EH (cell line): ENCODE data around the gene TXNRD2.

Experiments
- DNase-seq: peaks from one replicate; pipeline ENCODE4 v3.0.0-alpha.2; 2015; ENCODE audit warnings: low read depth

Gene TXNRD2

DNA sequence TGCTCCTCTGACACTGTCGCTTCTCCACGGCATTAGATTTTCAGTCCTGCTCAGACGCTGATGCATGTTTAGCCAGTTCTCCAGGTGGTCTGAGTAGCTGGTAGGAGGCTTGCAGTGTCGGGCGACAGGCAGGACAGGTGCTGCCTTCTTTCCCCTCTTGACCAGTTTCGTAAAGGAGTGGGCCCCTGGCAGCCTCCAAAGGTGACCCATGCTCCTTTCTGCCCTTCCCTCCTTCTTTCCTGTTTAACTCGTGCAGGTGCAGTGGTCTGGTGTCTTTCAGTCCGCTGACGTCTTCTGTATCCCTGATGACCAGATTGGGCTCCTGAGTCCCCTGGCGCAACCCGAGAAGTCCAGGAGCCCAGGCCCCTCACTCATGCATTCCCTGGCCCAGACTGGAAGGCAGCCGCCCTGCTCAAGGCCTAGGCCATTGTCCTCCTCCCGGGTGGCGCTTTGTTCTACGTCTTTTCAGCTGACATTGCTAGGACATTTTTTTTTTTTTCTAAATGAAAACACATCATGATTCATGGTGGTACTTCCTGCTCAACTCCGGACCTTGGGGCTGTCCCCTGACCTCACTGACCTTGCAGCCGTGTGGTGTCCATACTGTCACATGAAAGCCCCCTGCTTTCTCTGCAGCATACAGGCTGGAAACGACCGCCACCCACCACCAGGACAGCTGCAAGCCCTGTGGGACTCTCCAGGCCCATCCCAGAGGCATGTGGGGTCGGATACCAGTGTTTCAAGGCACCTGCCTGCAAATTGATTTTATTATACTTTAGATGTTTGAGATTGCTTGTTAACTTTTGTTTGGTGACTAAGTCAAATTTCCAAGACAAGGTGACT lies 25.5 kb upstream of the TXNRD2 start:
- DNase-seq = no peak

GRCh38 chr22:19965771-19966709 lies 24.4 kb upstream of the TXNRD2 start:
- DNase-seq = no peak

DNA sequence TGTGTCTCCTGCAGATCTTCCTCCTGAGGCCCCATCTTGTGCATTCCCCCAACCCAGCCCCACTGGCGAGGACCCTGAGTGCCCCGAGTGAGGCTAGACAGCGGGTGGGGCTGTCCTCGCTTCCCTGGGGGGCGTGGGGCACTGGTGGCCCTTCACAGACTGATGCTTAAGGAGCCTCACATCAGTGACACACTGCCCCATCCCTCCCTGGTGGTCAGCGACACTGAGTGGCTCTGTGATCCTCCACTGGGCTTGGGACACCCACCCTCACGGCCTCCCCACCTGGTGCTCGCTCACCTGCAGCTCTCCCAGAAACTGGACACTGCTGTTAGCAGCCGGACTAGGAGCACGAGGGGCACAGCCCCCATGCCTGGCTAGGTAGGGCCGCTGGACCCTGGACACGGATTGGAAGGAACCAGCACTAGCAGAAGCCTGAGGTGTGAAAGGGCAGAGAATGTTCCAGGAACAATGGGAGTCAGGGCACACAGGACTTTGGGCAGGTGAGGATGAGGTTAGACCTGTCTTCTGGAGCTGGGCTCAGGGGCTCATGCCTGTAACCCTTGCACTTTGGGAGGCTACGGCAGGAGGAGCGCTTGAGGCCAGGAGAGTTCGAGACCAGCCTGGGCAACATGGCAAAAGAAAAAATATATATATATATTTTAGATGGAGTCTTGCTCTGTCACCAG lies 23.2 kb upstream of the TXNRD2 start:
- DNase-seq = no peak

- no peak for DNase-seq
Observed at GRCh38 chr22:19963863-19964642, 22.4 kb upstream of the TXNRD2 start.

GRCh38 chr22:19962909-19963806 lies 21.5 kb upstream of the TXNRD2 start:
- peak; percentile 63 for DNase-seq

DNA sequence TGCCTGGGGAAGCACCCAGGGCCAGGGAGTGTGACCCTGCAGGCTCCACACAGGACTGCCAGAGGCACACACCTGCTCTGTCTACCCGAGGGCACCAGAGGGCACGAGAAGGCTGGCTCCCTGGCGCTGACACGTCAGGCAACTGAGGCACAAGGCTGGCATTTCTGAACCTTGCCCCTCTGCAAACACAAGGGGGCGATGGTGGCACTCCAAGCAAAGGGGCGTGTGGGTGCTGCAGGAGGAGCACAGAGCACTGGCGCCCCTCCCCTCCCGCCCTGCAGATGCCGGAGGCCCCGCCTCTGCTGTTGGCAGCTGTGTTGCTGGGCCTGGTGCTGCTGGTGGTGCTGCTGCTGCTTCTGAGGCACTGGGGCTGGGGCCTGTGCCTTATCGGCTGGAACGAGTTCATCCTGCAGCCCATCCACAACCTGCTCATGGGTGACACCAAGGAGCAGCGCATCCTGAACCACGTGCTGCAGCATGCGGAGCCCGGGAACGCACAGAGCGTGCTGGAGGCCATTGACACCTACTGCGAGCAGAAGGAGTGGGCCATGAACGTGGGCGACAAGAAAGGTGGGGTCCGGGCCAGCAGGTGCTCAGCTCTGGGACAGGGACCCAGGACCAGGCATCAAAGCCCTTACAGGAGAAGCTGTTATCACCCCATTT lies 20.8 kb upstream of the TXNRD2 start:
- peak; percentile 76 for DNase-seq

GRCh38 chr22:19961868-19962245 lies 20.2 kb upstream of the TXNRD2 start:
- DNase-seq = no peak

GRCh38 chr22:19961201-19961580 lies 19.6 kb upstream of the TXNRD2 start:
- DNase-seq = no peak

GRCh38 chr22:19960491-19961200 lies 19.0 kb upstream of the TXNRD2 start:
- no peak for DNase-seq

DNA sequence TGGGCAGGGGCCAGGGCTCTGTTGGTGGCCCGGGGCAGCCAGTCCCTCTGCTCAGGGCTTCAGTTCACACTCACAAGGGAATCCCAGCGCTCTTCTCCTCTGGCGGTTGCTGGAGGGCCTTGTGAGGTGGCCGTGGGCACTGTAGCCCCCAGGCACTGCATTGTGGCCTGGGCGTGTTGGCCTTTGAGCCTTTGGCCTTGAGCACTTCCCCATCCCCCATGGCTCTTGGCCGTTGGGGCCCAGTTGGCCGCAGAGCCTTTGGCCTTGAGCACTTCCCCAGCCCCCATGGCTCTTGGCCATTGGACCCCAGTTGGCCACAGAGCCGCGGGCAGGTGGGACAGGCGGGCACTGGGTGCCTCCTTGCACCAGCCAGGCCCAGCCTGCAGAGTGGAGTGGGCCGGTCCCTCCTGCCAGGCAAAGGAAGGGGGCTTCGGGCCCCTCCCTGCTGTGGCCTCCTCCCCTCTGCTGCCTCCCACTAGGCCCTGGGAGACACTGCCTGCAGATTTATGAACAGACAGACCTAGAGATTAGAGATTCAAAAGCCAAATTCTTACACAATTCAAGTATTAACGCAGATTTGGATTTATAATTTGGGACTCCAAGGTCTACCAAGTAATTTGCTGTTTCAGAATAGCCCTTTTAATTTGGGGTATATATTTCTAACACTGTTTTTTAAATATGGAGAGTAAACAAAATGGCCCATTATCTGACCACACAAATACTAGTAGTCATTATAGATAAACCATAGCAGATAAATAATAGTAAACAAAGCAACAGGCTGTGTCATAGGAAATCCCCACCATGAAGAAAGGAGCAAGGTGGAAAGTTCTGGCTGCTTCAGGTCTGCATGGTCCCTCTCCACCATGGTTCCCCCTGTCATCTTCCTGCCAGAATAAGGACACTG lies 18.2 kb upstream of the TXNRD2 start:
- no peak for DNase-seq

GRCh38 chr22:19959043-19959586 lies 17.5 kb upstream of the TXNRD2 start:
- DNase-seq = peak; percentile 32

GRCh38 chr22:19958083-19959042 lies 16.7 kb upstream of the TXNRD2 start:
- peak; percentile 41 for DNase-seq

DNA sequence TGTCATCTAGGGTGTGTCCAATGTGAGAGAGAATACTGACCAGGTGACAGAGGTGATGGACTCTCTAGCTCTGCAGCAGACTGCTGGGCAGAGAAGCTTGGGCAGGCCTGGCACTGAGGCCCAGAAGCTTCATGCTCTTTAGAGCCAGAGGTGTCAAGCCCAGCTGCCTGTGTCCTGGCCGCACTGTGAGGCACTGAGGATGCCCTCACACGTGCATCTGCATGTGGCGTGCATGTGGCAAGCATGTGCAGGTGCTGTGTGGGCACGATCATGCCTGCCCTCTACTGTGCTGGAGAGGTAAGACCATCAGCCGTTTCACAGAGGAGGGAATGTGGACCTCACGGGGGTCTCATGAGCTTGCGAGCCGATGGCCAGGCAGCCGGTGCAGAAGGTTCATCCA lies 15.8 kb upstream of the TXNRD2 start:
- DNase-seq = no peak

- no peak for DNase-seq
Observed at GRCh38 chr22:19955241-19956128, 13.9 kb upstream of the TXNRD2 start.

DNA sequence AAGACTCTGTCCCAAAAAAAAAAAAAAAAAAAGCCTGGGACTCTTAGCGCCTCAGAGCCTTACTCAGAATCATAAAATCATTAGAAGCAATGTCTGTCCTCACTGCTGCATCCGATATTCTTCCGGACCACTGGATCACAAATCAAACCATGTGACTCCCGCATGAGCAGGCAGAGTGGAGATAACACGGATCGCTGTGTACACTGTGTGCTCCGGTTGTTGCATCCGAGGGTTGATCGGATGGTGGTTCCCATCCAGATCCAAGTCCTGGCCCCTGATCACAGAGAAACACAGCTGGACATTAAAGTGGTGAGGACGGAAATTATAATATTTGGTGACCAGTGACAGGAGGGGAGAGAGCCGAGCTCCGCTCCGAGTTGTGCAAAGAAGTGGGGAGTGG lies 9.7 kb upstream of the TXNRD2 start:
- DNase-seq = no peak
